IMR-90 (cell line): Measurements from ENCODE around the gene NAPB. TPM values are rescaled to one million over a fixed set of nuclear protein-coding genes. Genes with fewer than 3 reads are reported as not detected.
A peak's percentile ranks its signal among the peaks of the same experiment; 100 is the strongest.

Experiments used
- ATAC-seq: fragments of 200-7000 bp; cut with Tn5 transposase; 2 replicates; pipeline ENCODE4 v1.9.1; 2020; ENCODE audit warnings: low read depth, mild to moderate bottlenecking, moderate library complexity
- BruUV-seq: library from RNA; stranded (reverse); fragments of 400-500 nt; replicated peaks from 2 replicates; lab custom pipeline; 2021; lab: Mats Ljungman, UMichigan
- CTCF ChIA-PET: fragments of 300-600 bp; formaldehyde crosslinking; extraction: SDS; loops from one replicate; lab custom pipeline; 2021; ENCODE audit warnings: antibody characterized with exemption; lab: Yijun Ruan, JAX
- POLR2A ChIA-PET: fragments of 300-600 bp; sonication (Branson Sonifier 250); formaldehyde crosslinking; loops from one replicate; lab custom pipeline; 2022; ENCODE audit warnings: antibody characterized with exemption; ENCODE audit not compliant: unreplicated experiment; lab: Charles Lee
- DNase-seq: peaks from one replicate; pipeline ENCODE4 v3.0.0; 2013
- H2AFZ ChIP-seq: replicated peaks from 2 replicates; pipeline ENCODE3; 2013; ENCODE audit warnings: low read length, mild to moderate bottlenecking; ENCODE audit not compliant: poor library complexity
- H2AK5ac ChIP-seq: 2 replicates; pipeline ENCODE4 v1.6.1; 2013; ENCODE audit warnings: low read depth, low read length, inconsistent platforms
- H2AK9ac ChIP-seq: replicated peaks from 2 replicates; pipeline ENCODE3; 2013; ENCODE audit warnings: mild to moderate bottlenecking, low read depth, low read length, moderate library complexity; ENCODE audit not compliant: poor library complexity
- H2BK120ac ChIP-seq: 2 replicates; pipeline ENCODE4 v1.6.1; 2013; ENCODE audit warnings: low read depth, low read length, inconsistent platforms
- H2BK15ac ChIP-seq: 3 replicates; pipeline ENCODE4 v1.6.1; 2013; ENCODE audit warnings: low read depth, low read length, inconsistent platforms
- H2BK20ac ChIP-seq: 2 replicates; pipeline ENCODE4 v1.6.1; 2013; ENCODE audit warnings: low read depth, mild to moderate bottlenecking, inconsistent platforms, low read length, moderate library complexity
- H2BK5ac ChIP-seq: 2 replicates; pipeline ENCODE4 v1.6.1; 2013; ENCODE audit warnings: mild to moderate bottlenecking, low read depth, low read length, inconsistent platforms; ENCODE audit not compliant: poor library complexity, severe bottlenecking
- H3K14ac ChIP-seq: replicated peaks from 2 replicates; pipeline ENCODE4 v1.6.1; 2013; ENCODE audit warnings: low read depth, low read length, inconsistent platforms
- H3K18ac ChIP-seq: 2 replicates; pipeline ENCODE4 v1.6.1; 2013; ENCODE audit warnings: low read depth, low read length, control low read depth
- H3K23ac ChIP-seq: 2 replicates; pipeline ENCODE4 v1.6.1; 2013; ENCODE audit warnings: low read depth, low read length, inconsistent platforms
- H3K27ac ChIP-seq: 2 replicates; pipeline ENCODE4 v1.5.1; 2013; ENCODE audit warnings: mild to moderate bottlenecking, control low read depth, low read length; ENCODE audit not compliant: insufficient read depth
- H3K27me3 ChIP-seq: 2 replicates; pipeline ENCODE4 v1.6.1; 2013; ENCODE audit warnings: low read length; ENCODE audit not compliant: control insufficient read depth, insufficient read depth
- H3K36me3 ChIP-seq: 2 replicates; pipeline ENCODE4 v1.6.1; 2013; ENCODE audit warnings: low read length, mixed read lengths; ENCODE audit not compliant: control insufficient read depth, insufficient read depth
- H3K4ac ChIP-seq: 2 replicates; pipeline ENCODE4 v1.6.1; 2013; ENCODE audit warnings: low read depth, low read length, inconsistent platforms
- H3K4me1 ChIP-seq: 2 replicates; pipeline ENCODE4 v1.6.1; 2013; ENCODE audit warnings: low read length, mixed read lengths; ENCODE audit not compliant: control insufficient read depth, insufficient read depth
- H3K4me2 ChIP-seq: 2 replicates; pipeline ENCODE4 v1.6.1; 2013; ENCODE audit warnings: low read depth, mild to moderate bottlenecking, control low read depth, low read length, moderate library complexity
- H3K4me3 ChIP-seq: 2 replicates; pipeline ENCODE4 v1.5.1; 2013; ENCODE audit warnings: low read depth, mild to moderate bottlenecking, control low read depth, low read length, moderate library complexity; ENCODE audit not compliant: insufficient read depth
- H3K56ac ChIP-seq: 2 replicates; pipeline ENCODE4 v1.6.1; 2013; ENCODE audit warnings: low read length, inconsistent platforms; ENCODE audit not compliant: insufficient read depth; ENCODE audit errors: extremely low read depth
- H3K79me1 ChIP-seq, 2 experiments: 2 replicates each; pipeline ENCODE4 v1.6.1; 2013; ENCODE audit warnings: low read length in 2 of 2, inconsistent platforms in 1 of 2, low read depth in 1 of 2
- H3K9ac ChIP-seq: 2 replicates; pipeline ENCODE4 v1.6.1; 2013; ENCODE audit warnings: low read depth, low read length, control low read depth
- H3K9me1 ChIP-seq: 2 replicates; pipeline ENCODE4 v1.6.1; 2013; ENCODE audit warnings: low read length, inconsistent platforms; ENCODE audit not compliant: insufficient read depth
- H3K9me3 ChIP-seq: 2 replicates; pipeline ENCODE4 v1.6.1; 2013; ENCODE audit warnings: low read length; ENCODE audit not compliant: control insufficient read depth, insufficient read depth
- H4K20me1 ChIP-seq: 2 replicates; pipeline ENCODE4 v1.6.1; 2013; ENCODE audit warnings: low read length, inconsistent platforms; ENCODE audit not compliant: insufficient read depth
- H4K5ac ChIP-seq: 2 replicates; pipeline ENCODE4 v1.6.1; 2013; ENCODE audit warnings: mild to moderate bottlenecking, low read depth, low read length, control low read depth
- H4K8ac ChIP-seq, 2 experiments: 2 replicates each; pipeline ENCODE4 v1.6.1; 2013; ENCODE audit warnings: low read depth in 2 of 2, low read length in 2 of 2, control low read depth in 1 of 2, inconsistent platforms in 1 of 2
- H4K91ac ChIP-seq: 2 replicates; pipeline ENCODE4 v1.6.1; 2013; ENCODE audit warnings: low read depth, low read length, inconsistent platforms; ENCODE audit not compliant: insufficient read depth
- CEBPB ChIP-seq: IDR thresholded peaks from 2 replicates; pipeline ENCODE4 v1.6.1; 2012; ENCODE audit warnings: low read depth, low read length, improper control_type of control experiment
- ELK1 ChIP-seq: fragments of 150-350 bp; IDR thresholded peaks from 2 replicates; pipeline ENCODE4 v1.6.1; 2016; ENCODE audit warnings: low read depth, mild to moderate bottlenecking, low read length, moderate library complexity, borderline replicate concordance
- MAFK ChIP-seq: IDR thresholded peaks from 2 replicates; pipeline ENCODE4 v1.6.1; 2012; ENCODE audit warnings: low read depth, low read length, improper control_type of control experiment
- NFE2L2 ChIP-seq: fragments of 150-350 bp; IDR thresholded peaks from 2 replicates; pipeline ENCODE4 v1.6.1; 2016; ENCODE audit warnings: low read depth, mild to moderate bottlenecking, low read length
- POLR2A ChIP-seq: IDR thresholded peaks from 2 replicates; pipeline ENCODE4 v1.6.1; 2012; ENCODE audit warnings: mild to moderate bottlenecking, low read depth, low read length
- RCOR1 ChIP-seq: IDR thresholded peaks from 2 replicates; pipeline ENCODE4 v1.6.1; 2012; ENCODE audit warnings: mild to moderate bottlenecking, low read length, improper control_type of control experiment; ENCODE audit not compliant: insufficient replicate concordance
- SMC3 ChIP-seq: fragments of 150-350 bp; IDR thresholded peaks from 2 replicates; pipeline ENCODE4 v1.6.1; 2016; ENCODE audit warnings: low read depth, mild to moderate bottlenecking, antibody characterized with exemption, low read length, moderate library complexity
- USF2 ChIP-seq: fragments of 150-350 bp; IDR thresholded peaks from 2 replicates; pipeline ENCODE4 v1.6.1; 2017; ENCODE audit warnings: mild to moderate bottlenecking, antibody characterized with exemption, low read length, low read depth
- WGBS, 2 experiments: methylation state at CpG; one replicate each; pipeline versions ENCODE4 v1.1.5 to v1.1.7; 2013; ENCODE audit warnings: missing lambda C conversion rate in 2 of 2; ENCODE audit not compliant: insufficient read length in 1 of 2; ENCODE audit errors: extremely low coverage in 2 of 2; 5-methylcytosine and 5-hydroxymethylcytosine counted together
- dilution Hi-C: fragments of 300-500 bp; cut with HindIII; formaldehyde crosslinking; loops from one replicate; pipeline ENCODE4 v1.14.3; 2018; ENCODE audit warnings: low sequenced_read_pairs; ENCODE audit not compliant: unreplicated experiment
- in situ Hi-C: fragments of 300-500 bp; cut with MboI; formaldehyde crosslinking; loops from 3 replicates; pipeline ENCODE4 v1.14.3; 2019; ENCODE audit warnings: low sequenced_read_pairs, inconsistent platforms, mixed read lengths
- intact Hi-C: fragments of 100-400 bp; cut with micrococcal nuclease; formaldehyde crosslinking; loops from 2 replicates; pipeline ENCODE4 v1.10.0; 2022
- polyA plus RNA-seq, 3 experiments: library from polyadenylated mRNA; depleted of rRNA; stranded (reverse); fragments of >200 nt; gene quantifications; 2 replicates each; pipeline ENCODE4 v1.2.3, GENCODE V29; 2012; ENCODE audit warnings: low replicate concordance in 1 of 3
- total RNA-seq: library from RNA; depleted of rRNA; stranded (reverse); fragments of >200 nt; gene quantifications from 2 replicates; pipeline ENCODE4 v1.2.3, GENCODE V29; 2012

NAPB gene
- total and polyA plus RNA-seq, 2 of the 4 experiments (the other 2 are of a cell fraction): 4.4 to 5.2 TPM

DNA sequence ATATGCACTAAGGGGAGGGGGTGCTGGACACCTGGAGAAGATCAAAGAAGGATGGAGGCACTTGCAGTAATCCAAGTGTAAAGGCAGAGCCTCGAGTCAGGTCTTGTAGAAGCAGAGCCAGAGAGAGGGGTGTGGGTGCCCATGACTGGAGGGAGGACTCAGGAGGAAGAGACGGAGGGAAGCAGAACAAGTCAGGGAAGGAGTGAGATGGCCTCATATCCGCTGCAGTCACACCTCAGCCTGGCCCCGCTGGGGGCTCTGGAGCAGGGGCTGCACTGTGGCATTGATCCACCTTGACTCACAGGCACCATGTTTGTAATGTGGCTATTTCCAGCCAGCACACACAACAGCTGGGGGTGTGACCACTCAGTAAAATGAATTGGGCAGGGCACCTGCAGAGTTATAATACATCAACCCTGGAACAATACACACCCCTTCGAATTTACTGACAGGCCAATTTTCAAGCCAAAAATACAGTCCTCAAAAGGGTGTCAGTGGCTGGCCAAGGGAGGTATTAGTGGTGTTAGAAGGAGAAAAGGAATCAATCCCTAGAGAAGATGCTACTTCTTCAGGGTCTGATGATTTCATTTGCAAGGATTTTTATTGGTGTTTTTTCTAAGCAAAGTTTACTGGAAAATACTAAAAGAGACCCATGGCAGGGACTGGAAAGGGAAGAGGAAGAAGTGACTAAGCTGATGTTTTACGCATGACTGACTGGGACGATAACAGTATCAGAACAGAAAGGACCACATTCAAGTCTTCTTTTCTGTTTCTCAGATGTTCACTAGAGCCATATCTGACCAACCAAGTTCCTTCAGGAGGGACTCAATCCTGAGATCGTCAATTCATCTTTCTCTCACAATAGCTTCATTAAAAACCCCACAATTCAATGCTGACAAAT lies 89.6 kb downstream of the NAPB start:
- no TSS peak for BruUV-seq
- Histone ChIP-seq H2BK5ac (no peak overlapping the region), H4K5ac (no peak overlapping the region), H3K4me3 (no peak overlapping the region), H3K4me1 (no peaks in the 10 kb centered on the region), H3K36me3 (no peaks in the 10 kb centered on the region), H4K20me1 (no peaks in the 10 kb centered on the region), H2BK120ac (no peak overlapping the region), H2AK9ac (no peak overlapping the region), H2BK20ac (no peak overlapping the region), H3K9me3 (no peaks in the 10 kb centered on the region), H3K9me1 (no peaks in the 10 kb centered on the region), H3K9ac (no peak overlapping the region), H3K18ac (no peak overlapping the region), H3K79me1 (no peaks in the 10 kb centered on the region), H2BK15ac (no peak overlapping the region), H3K4ac (no peak overlapping the region), H3K4me2 (no peak overlapping the region), H3K56ac (0 out of 2 replicates have a peak overlapping the region, but pooled peaks have one; percentile 6), H3K27ac (no peak overlapping the region), H2AFZ (no peak overlapping the region), H4K91ac (no peak overlapping the region), H3K14ac (no peak overlapping the region), H3K27me3 (no peaks in the 10 kb centered on the region), H4K8ac (no peak overlapping the region), H2AK5ac (no peak overlapping the region), H3K23ac (no peak overlapping the region)
- TF ChIP-seq POLR2A (no peak), SMC3 (no peak), NFE2L2 (no peak), ELK1 (no peak), CEBPB (no peak), RCOR1 (no peak), USF2 (no peak), MAFK (no peak)
- dilution Hi-C loops (no loop called here), intact Hi-C loops (no loop called here), in situ Hi-C loops (loop anchor here (25.0 kb wide), 1 partner anchor 994 kb away; no protein-coding TSS in a partner anchor)
- ATAC-seq (no peak), DNase-seq (no peak)
- ChIA-PET POLR2A (no interaction called here), CTCF (interaction anchor here (0.5 kb wide), 1 partner anchor 189 kb away, joined by 3 read pairs; no protein-coding TSS in a partner anchor)
- 50% methylated on average over 2 of the region's 8 CpGs; no CpG with 5 or more reads in 1 of the 2 experiments for WGBS, 2 experiments
